ENCODE results near the gene TBC1D14.

The TBC1D14 gene

GRCh38 chr4:7020290-7020689 is 110.7 kb downstream of the TBC1D14 start:
- no peak for DNase-seq
- Histone ChIP-seq H4K8ac (ENCODE audit: low read depth, low read length) (no peak overlapping the region), H3K14ac (ENCODE audit: low read length) (no peak overlapping the region), H3K18ac (ENCODE audit: low read length) (no peak overlapping the region), H3K27ac (ENCODE audit: low read depth, low read length) (no peak overlapping the region), H3K4me3 (ENCODE audit: low read depth, low read length) (no peak overlapping the region), H3K79me1 (ENCODE audit: low read length) (peaks cover 7% of the 10 kb centered on the region), H4K12ac (ENCODE audit: low read depth, low read length) (no peak overlapping the region), H3K23ac (ENCODE audit: low read length) (no peak overlapping the region), H2BK12ac (ENCODE audit: low read length) (no peak overlapping the region), H2AFZ (ENCODE audit: insufficient read depth, low read length, poor library complexity) (no peak overlapping the region), H3K4ac (ENCODE audit: low read depth, low read length) (no peak overlapping the region), H3K9me3 (ENCODE audit: insufficient read depth, low read depth, low read length) (peaks cover 2% of the 10 kb centered on the region), H2BK5ac (ENCODE audit: low read depth, low read length, poor library complexity) (no peak overlapping the region), H3K79me2 (ENCODE audit: control insufficient read depth, insufficient read depth, low read length, poor library complexity) (peaks cover 1% of the 10 kb centered on the region), H2BK120ac (ENCODE audit: insufficient read depth, low read length, poor library complexity) (no peak overlapping the region), H3K36me3 (ENCODE audit: control insufficient read depth in 1 of 2, insufficient read depth in 2 of 2, low read length in 2 of 2) (peaks cover 37 to 40% of the 10 kb centered on the region in 2 experiments), H3K9ac (ENCODE audit: low read length) (no peak overlapping the region), H3K27me3 (ENCODE audit: insufficient read depth, low read length) (no peaks in the 10 kb centered on the region), H3K4me1 (ENCODE audit: control insufficient read depth in 1 of 2, insufficient read depth in 2 of 2, low read length in 2 of 2) (peaks cover 13 to 19% of the 10 kb centered on the region in 2 experiments), H3K4me2 (ENCODE audit: low read length) (no peak overlapping the region), H2AK5ac (ENCODE audit: low read length) (no peak overlapping the region), H4K91ac (ENCODE audit: low read depth, low read length) (no peak overlapping the region)
- WGBS (ENCODE audit: extremely low coverage, insufficient coverage, insufficient read length) = no CpG with 5 or more reads among the region's 2 CpGs

- Histone ChIP-seq H3K9ac (ENCODE audit: low read length) (no peak overlapping the region), H2BK5ac (ENCODE audit: low read depth, low read length, poor library complexity) (no peak overlapping the region), H3K14ac (ENCODE audit: low read length) (no peak overlapping the region), H3K4me3 (ENCODE audit: low read depth, low read length) (no peak overlapping the region), H3K4me2 (ENCODE audit: low read length) (no peak overlapping the region), H4K91ac (ENCODE audit: low read depth, low read length) (no peak overlapping the region), H2BK120ac (ENCODE audit: insufficient read depth, low read length, poor library complexity) (no peak overlapping the region), H3K9me3 (ENCODE audit: insufficient read depth, low read depth, low read length) (peaks cover 2% of the 10 kb centered on the region), H4K8ac (ENCODE audit: low read depth, low read length) (no peak overlapping the region), H3K36me3 (ENCODE audit: control insufficient read depth in 1 of 2, insufficient read depth in 2 of 2, low read length in 2 of 2) (peaks cover 32 to 35% of the 10 kb centered on the region in 2 experiments), H3K79me1 (ENCODE audit: low read length) (peaks cover 7% of the 10 kb centered on the region), H2BK12ac (ENCODE audit: low read length) (peak overlapping the region; percentile 39), H4K12ac (ENCODE audit: low read depth, low read length) (no peak overlapping the region), H3K18ac (ENCODE audit: low read length) (peak overlapping the region; percentile 36), H3K27me3 (ENCODE audit: insufficient read depth, low read length) (no peaks in the 10 kb centered on the region), H3K27ac (ENCODE audit: low read depth, low read length) (peak overlapping the region; percentile 18), H3K23ac (ENCODE audit: low read length) (no peak overlapping the region), H3K79me2 (ENCODE audit: control insufficient read depth, insufficient read depth, low read length, poor library complexity) (peaks cover 1% of the 10 kb centered on the region), H2AFZ (ENCODE audit: insufficient read depth, low read length, poor library complexity) (no peak overlapping the region), H3K4ac (ENCODE audit: low read depth, low read length) (no peak overlapping the region), H3K4me1 (ENCODE audit: control insufficient read depth in 1 of 2, insufficient read depth in 2 of 2, low read length in 2 of 2) (peaks cover 13 to 20% of the 10 kb centered on the region in 2 experiments), H2AK5ac (ENCODE audit: low read length) (peak overlapping the region; percentile 74)
- WGBS (ENCODE audit: extremely low coverage, insufficient coverage, insufficient read length) = no CpG with 5 or more reads among the region's 11 CpGs
- DNase-seq = no peak
Observed at GRCh38 chr4:7020856-7021255, 111.2 kb downstream of the TBC1D14 start.

- Histone ChIP-seq H3K18ac (ENCODE audit: low read length) (no peak overlapping the region), H2BK120ac (ENCODE audit: insufficient read depth, low read length, poor library complexity) (no peak overlapping the region), H3K79me1 (ENCODE audit: low read length) (peaks cover 7% of the 10 kb centered on the region), H3K14ac (ENCODE audit: low read length) (no peak overlapping the region), H3K4me1 (ENCODE audit: control insufficient read depth in 1 of 2, insufficient read depth in 2 of 2, low read length in 2 of 2) (peaks cover 13 to 20% of the 10 kb centered on the region in 2 experiments), H3K79me2 (ENCODE audit: control insufficient read depth, insufficient read depth, low read length, poor library complexity) (peaks cover 1% of the 10 kb centered on the region), H3K4me3 (ENCODE audit: low read depth, low read length) (no peak overlapping the region), H2BK12ac (ENCODE audit: low read length) (peak overlapping the region; percentile 77), H3K9ac (ENCODE audit: low read length) (no peak overlapping the region), H3K9me3 (ENCODE audit: insufficient read depth, low read depth, low read length) (peaks cover 2% of the 10 kb centered on the region), H2BK5ac (ENCODE audit: low read depth, low read length, poor library complexity) (no peak overlapping the region), H3K23ac (ENCODE audit: low read length) (no peak overlapping the region), H3K4ac (ENCODE audit: low read depth, low read length) (no peak overlapping the region), H4K12ac (ENCODE audit: low read depth, low read length) (no peak overlapping the region), H3K27ac (ENCODE audit: low read depth, low read length) (peak overlapping the region; percentile 75), H4K91ac (ENCODE audit: low read depth, low read length) (peak overlapping the region; percentile 89), H2AK5ac (ENCODE audit: low read length) (no peak overlapping the region), H3K27me3 (ENCODE audit: insufficient read depth, low read length) (no peaks in the 10 kb centered on the region), H2AFZ (ENCODE audit: insufficient read depth, low read length, poor library complexity) (no peak overlapping the region), H4K8ac (ENCODE audit: low read depth, low read length) (no peak overlapping the region), H3K4me2 (ENCODE audit: low read length) (no peak overlapping the region), H3K36me3 (ENCODE audit: control insufficient read depth in 1 of 2, insufficient read depth in 2 of 2, low read length in 2 of 2) (peaks cover 28 to 32% of the 10 kb centered on the region in 2 experiments)
- WGBS (ENCODE audit: extremely low coverage, insufficient coverage, insufficient read length) = no CpG with 5 or more reads among the region's 5 CpGs
- no peak for DNase-seq
Observed at GRCh38 chr4:7021355-7021754, 111.7 kb downstream of the TBC1D14 start.

GRCh38 chr4:7021930-7022664 is 112.5 kb downstream of the TBC1D14 start:
- Histone ChIP-seq H3K4me1 (ENCODE audit: control insufficient read depth in 1 of 2, insufficient read depth in 2 of 2, low read length in 2 of 2) (peaks cover 13 to 20% of the 10 kb centered on the region in 2 experiments), H3K18ac (ENCODE audit: low read length) (peak overlapping the region; percentile 77), H3K9ac (ENCODE audit: low read length) (no peak overlapping the region), H3K36me3 (ENCODE audit: control insufficient read depth in 1 of 2, insufficient read depth in 2 of 2, low read length in 2 of 2) (peaks cover 26 to 27% of the 10 kb centered on the region in 2 experiments), H2AFZ (ENCODE audit: insufficient read depth, low read length, poor library complexity) (peak overlapping the region; percentile 27), H3K27ac (ENCODE audit: low read depth, low read length) (peak overlapping the region; percentile 75), H3K4ac (ENCODE audit: low read depth, low read length) (peak overlapping the region; percentile 49), H4K91ac (ENCODE audit: low read depth, low read length) (peak overlapping the region; percentile 89), H2BK5ac (ENCODE audit: low read depth, low read length, poor library complexity) (peak overlapping the region; percentile 65), H2BK120ac (ENCODE audit: insufficient read depth, low read length, poor library complexity) (peak overlapping the region; percentile 89), H4K8ac (ENCODE audit: low read depth, low read length) (peak overlapping the region; percentile 59), H2BK12ac (ENCODE audit: low read length) (peak overlapping the region; percentile 91), H3K27me3 (ENCODE audit: insufficient read depth, low read length) (no peaks in the 10 kb centered on the region), H3K14ac (ENCODE audit: low read length) (peak overlapping the region; percentile 92), H3K4me2 (ENCODE audit: low read length) (no peak overlapping the region), H3K79me1 (ENCODE audit: low read length) (peaks cover 7% of the 10 kb centered on the region), H4K12ac (ENCODE audit: low read depth, low read length) (no peak overlapping the region), H3K23ac (ENCODE audit: low read length) (no peak overlapping the region), H3K9me3 (ENCODE audit: insufficient read depth, low read depth, low read length) (peaks cover 2% of the 10 kb centered on the region), H3K4me3 (ENCODE audit: low read depth, low read length) (no peak overlapping the region), H3K79me2 (ENCODE audit: control insufficient read depth, insufficient read depth, low read length, poor library complexity) (peaks cover 1% of the 10 kb centered on the region), H2AK5ac (ENCODE audit: low read length) (peak overlapping the region; percentile 84)
- no CpG with 5 or more reads among the region's 13 CpGs for WGBS (ENCODE audit: extremely low coverage, insufficient coverage, insufficient read length)
- peak; percentile 99 for DNase-seq

All from trophoblast cell (in vitro differentiated cells and primary cell).